GM18951 (cell line): Measurements from ENCODE around the gene SMYD2.

Experiments used
- POLR2A ChIP-seq: IDR thresholded peaks from 4 replicates; pipeline ENCODE4 v1.6.1; 2011; ENCODE audit warnings: mild to moderate bottlenecking; ENCODE audit not compliant: insufficient read length, insufficient read depth; ENCODE audit errors: extremely low read depth
- in situ Hi-C: fragments of 300-500 bp; cut with MboI; formaldehyde crosslinking; loops from one replicate; pipeline ENCODE4 v1.12.0; 2022; ENCODE audit warnings: low sequenced_read_pairs, mixed read lengths, inconsistent platforms; ENCODE audit not compliant: unreplicated experiment

Gene SMYD2

GRCh38 chr1:214319938-214320337, 39.0 kb downstream of the SMYD2 start:
- no peak for TF ChIP-seq POLR2A
- in situ Hi-C loops, result loop anchor here (10.0 kb wide), 1 partner anchor 55 kb away; no protein-coding TSS in a partner anchor

DNA sequence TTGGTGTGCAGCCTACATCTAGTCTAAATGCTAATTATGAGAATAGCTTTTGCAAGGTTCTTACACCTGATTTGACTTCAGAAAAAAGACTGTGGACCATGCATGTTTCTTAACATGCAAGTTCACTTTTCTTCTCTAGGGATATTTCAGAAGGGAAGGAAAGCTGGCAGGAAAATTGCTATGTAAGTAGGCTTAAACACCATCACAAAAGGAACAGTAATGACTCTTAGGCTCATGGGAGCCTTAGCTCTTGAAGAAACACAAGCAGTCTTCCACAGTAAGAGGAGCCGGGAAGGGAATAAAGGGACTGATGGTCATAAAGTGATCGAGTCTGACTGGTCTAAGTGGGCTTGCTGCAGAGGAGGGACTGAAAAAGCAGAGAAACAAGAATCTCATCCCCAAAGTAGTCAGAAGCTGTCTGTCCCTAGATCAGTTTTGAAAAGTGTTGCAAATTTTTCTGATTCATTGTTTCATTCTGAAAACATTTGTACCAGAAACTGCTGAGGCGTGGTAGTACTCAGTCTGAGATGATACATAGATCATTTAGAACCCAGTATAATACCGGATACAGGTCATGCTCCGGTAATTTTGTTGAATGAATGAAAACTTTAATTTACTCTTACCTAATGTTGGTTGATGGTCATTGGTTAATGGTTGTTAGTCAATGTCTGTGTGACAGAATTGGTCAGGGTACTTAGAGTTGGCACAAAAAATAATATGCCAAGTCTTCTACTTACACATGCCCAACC, 40.9 kb downstream of the SMYD2 start:
- no peak for TF ChIP-seq POLR2A
- in situ Hi-C loops, result loop anchor here (10.0 kb wide), 1 partner anchor 57 kb away; no protein-coding TSS in a partner anchor

DNA sequence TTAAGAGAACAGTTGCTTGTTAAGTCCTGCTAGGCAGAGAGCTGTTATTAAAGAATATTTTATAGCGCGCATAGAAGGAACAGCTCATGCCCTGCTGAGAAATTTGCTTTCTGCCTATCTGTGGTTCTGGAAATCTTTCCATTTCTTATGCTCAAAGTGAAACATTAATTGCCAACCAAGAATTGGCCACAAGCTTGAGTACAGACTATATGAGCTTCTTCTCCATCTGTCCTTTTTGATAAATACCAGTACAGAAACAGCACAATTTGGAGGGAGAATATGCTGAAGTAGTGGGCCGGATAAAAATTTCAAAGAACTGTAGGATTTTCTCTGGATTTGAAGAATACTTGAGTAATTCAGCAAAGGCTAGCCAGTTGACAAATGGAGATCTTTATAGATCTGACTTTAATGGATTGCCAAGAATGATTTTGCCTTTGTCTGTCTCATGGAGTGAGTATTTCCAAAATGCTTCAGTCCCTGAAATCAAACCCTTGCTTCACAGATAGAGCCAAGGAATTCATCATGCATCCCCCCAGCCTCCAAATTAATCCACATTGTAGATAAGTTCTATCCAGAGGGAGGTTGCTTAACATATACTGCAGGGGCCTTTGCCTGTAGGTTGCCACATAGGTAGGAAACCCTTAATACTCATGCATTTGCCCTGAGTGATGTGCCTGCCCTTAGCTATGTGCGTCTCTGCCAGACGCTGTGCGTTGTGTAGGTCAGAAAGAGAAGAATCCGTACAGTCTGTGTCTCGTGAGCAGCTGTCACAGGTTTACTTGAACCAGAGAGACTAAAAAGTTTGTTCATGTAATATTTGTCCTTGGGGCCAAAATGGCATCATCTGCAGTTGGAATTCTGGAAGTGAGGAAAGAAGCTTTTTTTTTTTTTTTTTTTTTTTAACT, 44.2 kb downstream of the SMYD2 start:
- TF ChIP-seq POLR2A, result no peak
- in situ Hi-C loops, result loop anchor here (10.0 to 25.0 kb wide), 2 partner anchors 60 to 262 kb away; no protein-coding TSS in a partner anchor

DNA sequence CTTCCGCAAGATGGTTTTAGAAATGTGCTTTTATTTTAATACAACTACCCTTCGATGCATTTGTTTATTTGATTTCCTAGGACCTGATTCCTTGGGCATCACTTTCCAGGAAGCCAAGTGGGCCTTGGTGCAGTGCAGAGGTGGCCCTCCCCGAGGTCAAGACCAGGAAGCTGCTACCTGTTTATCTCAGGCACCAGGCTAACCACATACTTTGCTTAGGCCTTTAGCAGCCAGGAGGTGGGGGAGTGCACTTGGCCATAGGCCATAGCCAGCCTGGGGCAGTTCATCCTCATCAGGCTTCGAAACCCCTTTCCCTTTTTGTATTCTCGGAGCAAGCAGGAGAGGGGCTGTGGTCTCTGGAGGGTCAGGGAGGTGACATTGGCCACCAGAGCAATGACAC, 45.4 kb downstream of the SMYD2 start:
- no peak for TF ChIP-seq POLR2A
- in situ Hi-C loops, result loop anchor here (10.0 to 25.0 kb wide), 2 partner anchors 62 to 261 kb away; no protein-coding TSS in a partner anchor

- no peak for TF ChIP-seq POLR2A
- in situ Hi-C loops, result loop anchor here (10.0 to 25.0 kb wide), 2 partner anchors 63 to 260 kb away; no protein-coding TSS in a partner anchor
Observed at GRCh38 chr1:214327514-214327913, 46.6 kb downstream of the SMYD2 start.

GRCh38 chr1:214328770-214329469, 48.0 kb downstream of the SMYD2 start:
- in situ Hi-C loops, result loop anchor here (10.0 to 25.0 kb wide), 2 partner anchors 64 to 258 kb away; no protein-coding TSS in a partner anchor
- TF ChIP-seq POLR2A, result no peak

DNA sequence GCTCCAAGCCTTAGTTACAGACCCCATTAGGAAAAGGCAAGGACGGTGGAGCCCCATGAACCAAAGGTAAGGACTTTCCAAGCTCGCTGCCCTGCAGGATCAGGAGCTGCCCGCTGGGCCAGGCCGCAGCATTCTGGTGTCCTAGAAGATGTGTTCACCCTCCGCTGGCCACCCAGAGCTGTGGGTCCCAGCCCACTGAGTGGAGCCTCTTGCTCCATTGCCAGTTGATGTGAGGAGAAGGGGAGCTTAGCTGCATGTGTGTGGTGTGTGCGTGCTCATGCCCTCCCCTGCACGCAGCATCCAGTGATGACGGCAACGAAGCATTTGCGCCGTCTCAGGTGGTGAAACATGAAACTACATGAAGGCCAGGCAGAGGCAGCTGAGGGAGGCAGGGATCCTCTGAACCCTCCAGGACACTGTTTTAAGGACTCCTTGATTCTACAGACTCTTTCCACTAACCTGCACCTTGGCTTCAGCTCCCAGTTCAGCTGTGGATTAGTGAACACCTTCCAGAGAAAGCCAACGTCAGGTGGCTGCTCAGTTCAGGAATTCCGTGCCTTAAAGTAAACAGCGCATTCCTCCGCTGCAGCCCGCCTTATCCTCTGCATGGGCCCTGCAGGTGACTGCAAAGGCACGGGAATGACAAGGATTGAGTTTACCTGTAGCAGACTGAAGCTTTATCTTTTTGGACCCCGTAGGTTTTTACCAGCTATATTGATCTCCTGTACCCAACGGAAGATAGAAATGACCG, 48.7 kb downstream of the SMYD2 start:
- in situ Hi-C loops, result loop anchor here (10.0 to 25.0 kb wide), 2 partner anchors 65 to 258 kb away; no protein-coding TSS in a partner anchor
- TF ChIP-seq POLR2A, result no peak

GRCh38 chr1:214330222-214330621, 49.3 kb downstream of the SMYD2 start:
- no peak for TF ChIP-seq POLR2A
- in situ Hi-C loops, result loop anchor here (25.0 kb wide), 1 partner anchor 257 kb away; no protein-coding TSS in a partner anchor

- TF ChIP-seq POLR2A, result no peak
- in situ Hi-C loops, result loop anchor here (25.0 kb wide), 1 partner anchor 257 kb away; no protein-coding TSS in a partner anchor
Observed at GRCh38 chr1:214330715-214331114, 49.8 kb downstream of the SMYD2 start.

GRCh38 chr1:214331180-214331579, 50.2 kb downstream of the SMYD2 start:
- in situ Hi-C loops, result loop anchor here (25.0 kb wide), 1 partner anchor 256 kb away; no protein-coding TSS in a partner anchor
- TF ChIP-seq POLR2A, result no peak

- TF ChIP-seq POLR2A, result no peak
- in situ Hi-C loops, result loop anchor here (25.0 kb wide), 1 partner anchor 255 kb away; no protein-coding TSS in a partner anchor
Observed at GRCh38 chr1:214331827-214332423, 51.0 kb downstream of the SMYD2 start.
